Natural killer cell treated with Interleukin-12 subunit alpha and Interleukin-12 subunit beta and Interleukin-15 and Interleukin-18, amount 100 ng/mL, for 72 hours (primary cell): Measurements from ENCODE around the gene NOP10. TPM values are rescaled to one million over a fixed set of nuclear protein-coding genes. Genes with fewer than 3 reads are reported as not detected.
"Not testable (repeated sequence)": the region's sequence is repeated elsewhere in the genome, so short reads cannot be mapped to it uniquely, and the experiment has no call there.

Experiments
- ATAC-seq, 2 donors: fragments of 150-1000 bp; cut with Tn5 transposase in 1 of 2; sonication (Bioruptor Pico), chemical (Tn5 transposase) in 1 of 2; 2 replicates each; pipeline ENCODE4 v1.10.0; 2021
- DNase-seq: peaks from one replicate; pipeline ENCODE4 v3.0.0; 2022; ENCODE audit warnings: low spot score
- H3K27ac Mint-ChIP-seq, 2 donors: 1 replicate in 1 of 2; 2 replicates in 1 of 2; pipeline ENCODE4 v1.8.0; 2022; ENCODE audit warnings: mixed read lengths in 2 of 2, mild to moderate bottlenecking in 1 of 2, moderate library complexity in 1 of 2
- H3K27me3 Mint-ChIP-seq, 2 donors: 1 replicate in 1 of 2; 2 replicates in 1 of 2; pipeline ENCODE4 v1.8.0; 2022; ENCODE audit warnings: mixed read lengths in 2 of 2
- H3K36me3 Mint-ChIP-seq: one replicate; pipeline ENCODE4 v1.8.0; 2022; ENCODE audit warnings: mixed read lengths
- H3K4me1 Mint-ChIP-seq, 2 donors: 1 replicate in 1 of 2; 2 replicates in 1 of 2; pipeline ENCODE4 v1.8.0; 2022; ENCODE audit warnings: low read depth in 2 of 2, mixed read lengths in 2 of 2, mild to moderate bottlenecking in 1 of 2
- H3K4me3 Mint-ChIP-seq: one replicate; pipeline ENCODE4 v1.8.0; 2022; ENCODE audit warnings: mixed read lengths
- H3K9me3 Mint-ChIP-seq: 2 replicates; pipeline ENCODE4 v1.8.0; 2022; ENCODE audit warnings: mixed read lengths
- total RNA-seq, 2 donors: library from RNA; stranded (reverse); gene quantifications; one replicate each; pipeline ENCODE4 v1.2.3, GENCODE V29; 2022

Gene NOP10
- 100 to 1,000 TPM; 196 to 250 TPM for total RNA-seq

- no peaks in the 10 kb centered on the region for H3K9me3 Mint-ChIP-seq
- H3K27ac Mint-ChIP-seq: no peak within 1 kb of the TSS
- H3K4me3 Mint-ChIP-seq: no peak within 1 kb of the TSS
- ATAC-seq (peak; percentile 94 to 95), DNase-seq (peak; percentile 95)
- peaks cover 13% of the 10 kb centered on the region for H3K36me3 Mint-ChIP-seq
- peaks cover 19 to 20% of the 10 kb centered on the region in 2 donors for H3K4me1 Mint-ChIP-seq
- H3K27me3 Mint-ChIP-seq: no peaks in the 10 kb centered on the region
Observed at GRCh38 chr15:34342737-34343575, at the start of gene NOP10, which contains the start of gene NUTM1. Gene NOP10 (minus strand): TSS chr15:34343136. CDS start chr15:34343073, 63 bp downstream. Gene NUTM1 (plus strand): TSS chr15:34343315. CDS start chr15:34343697, 382 bp downstream.

GRCh38 chr15:34389594-34390086, 46.7 kb upstream of the NOP10 start:
- not testable (repeated sequence) for DNase-seq, H3K4me3 Mint-ChIP-seq, H3K27ac Mint-ChIP-seq, ATAC-seq, H3K4me1 Mint-ChIP-seq, H3K9me3 Mint-ChIP-seq, H3K36me3 Mint-ChIP-seq, H3K27me3 Mint-ChIP-seq

DNA sequence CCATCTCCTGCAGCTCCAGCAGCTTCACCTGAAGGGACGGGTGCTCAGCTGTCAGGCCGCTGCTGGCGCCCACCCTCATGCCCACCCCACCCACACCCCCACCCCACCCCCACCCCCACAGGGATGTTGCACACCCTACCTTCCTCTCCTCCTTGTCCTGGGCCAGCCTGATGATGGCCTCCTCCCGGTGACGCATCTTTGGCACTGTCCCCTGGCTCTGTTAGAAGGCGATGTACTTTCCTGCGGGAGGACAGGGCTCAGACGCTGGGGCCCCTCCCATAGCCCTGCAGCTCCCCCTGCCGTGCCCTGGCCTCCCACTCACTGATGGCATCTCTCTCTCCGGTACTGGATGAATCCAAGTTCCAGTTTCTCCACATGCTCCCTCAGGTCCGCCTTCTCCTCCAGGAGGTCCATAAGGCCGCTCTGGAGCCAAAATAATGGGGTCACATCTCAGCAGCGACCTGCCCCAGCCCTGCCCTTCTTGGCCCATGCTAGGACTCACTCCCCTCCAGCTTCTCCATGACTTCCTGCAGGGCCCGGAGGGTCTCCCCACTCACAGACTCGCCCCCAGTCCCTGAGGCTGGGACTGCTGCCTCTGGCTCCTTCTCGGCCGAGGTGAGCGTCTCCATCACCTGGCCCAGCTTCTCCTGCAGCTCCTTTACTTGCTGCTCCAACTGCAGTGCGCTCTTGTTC, 39.0 kb upstream of the NOP10 start:
- not testable (repeated sequence) for H3K36me3 Mint-ChIP-seq, DNase-seq, H3K9me3 Mint-ChIP-seq, H3K4me3 Mint-ChIP-seq, H3K4me1 Mint-ChIP-seq, H3K27ac Mint-ChIP-seq, H3K27me3 Mint-ChIP-seq, ATAC-seq

GRCh38 chr15:34380491-34380890, 37.6 kb upstream of the NOP10 start:
- not testable (repeated sequence) for DNase-seq, H3K4me3 Mint-ChIP-seq, ATAC-seq, H3K27ac Mint-ChIP-seq, H3K4me1 Mint-ChIP-seq, H3K27me3 Mint-ChIP-seq, H3K9me3 Mint-ChIP-seq, H3K36me3 Mint-ChIP-seq

- H3K9me3 Mint-ChIP-seq: no peaks in the 10 kb centered on the region
- no peaks in the 10 kb centered on the region for H3K4me1 Mint-ChIP-seq
- no peak overlapping the region for H3K27ac Mint-ChIP-seq
- ATAC-seq (no peak), DNase-seq (no peak)
- H3K27me3 Mint-ChIP-seq: no peaks in the 10 kb centered on the region
- H3K36me3 Mint-ChIP-seq: no peaks in the 10 kb centered on the region
- no peak overlapping the region for H3K4me3 Mint-ChIP-seq
Observed at GRCh38 chr15:34376856-34377255, 33.9 kb upstream of the NOP10 start.

DNA sequence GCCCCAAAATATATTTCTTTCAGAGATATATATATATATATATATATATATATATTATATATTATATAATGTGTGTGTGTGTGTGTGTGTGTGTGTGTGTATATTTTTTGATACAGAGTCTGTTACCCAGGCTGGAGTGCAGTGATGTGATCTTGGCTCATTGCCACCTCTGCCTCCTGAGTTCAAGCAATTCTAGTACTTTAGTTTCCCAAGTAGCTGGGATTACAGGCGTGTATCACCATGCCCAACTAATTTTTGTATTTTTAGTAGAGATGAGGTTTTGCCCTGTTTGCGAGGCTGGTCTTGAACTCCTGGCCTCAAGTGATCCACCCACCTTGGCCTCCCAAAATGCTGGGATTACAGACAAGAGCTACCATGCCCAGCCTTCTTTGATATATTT, 32.6 kb upstream of the NOP10 start:
- H3K36me3 Mint-ChIP-seq, H3K4me3 Mint-ChIP-seq, H3K27ac Mint-ChIP-seq, H3K27me3 Mint-ChIP-seq, H3K9me3 Mint-ChIP-seq, DNase-seq, H3K4me1 Mint-ChIP-seq, ATAC-seq: not testable (repeated sequence)

- Mint-ChIP-seq H3K27me3 (no peaks in the 10 kb centered on the region), H3K36me3 (no peaks in the 10 kb centered on the region), H3K9me3 (no peaks in the 10 kb centered on the region), H3K4me1 (peaks cover 0 to 2% of the 10 kb centered on the region in 2 donors), H3K27ac (no peak overlapping the region), H3K4me3 (no peak overlapping the region)
- ATAC-seq (no peak), DNase-seq (no peak)
Observed at GRCh38 chr15:34374816-34375215, 31.9 kb upstream of the NOP10 start.

- no peaks in the 10 kb centered on the region for H3K36me3 Mint-ChIP-seq
- DNase-seq: no peak
- no peak for ATAC-seq
- no peak overlapping the region for H3K27ac Mint-ChIP-seq
- no peak overlapping the region for H3K4me3 Mint-ChIP-seq
- no peaks in the 10 kb centered on the region for H3K27me3 Mint-ChIP-seq
- peaks cover 0 to 2% of the 10 kb centered on the region in 2 donors for H3K4me1 Mint-ChIP-seq
- no peaks in the 10 kb centered on the region for H3K9me3 Mint-ChIP-seq
Observed at GRCh38 chr15:34373951-34374350, 31.0 kb upstream of the NOP10 start.

GRCh38 chr15:34370643-34371042, 27.7 kb upstream of the NOP10 start:
- Mint-ChIP-seq H3K36me3 (no peaks in the 10 kb centered on the region), H3K4me3 (no peak overlapping the region), H3K27me3 (no peaks in the 10 kb centered on the region), H3K27ac (peak overlapping the region in 1 of 2 donors; percentile 57), H3K9me3 (no peaks in the 10 kb centered on the region), H3K4me1 (peaks cover 19 to 22% of the 10 kb centered on the region in 2 donors)
- DNase-seq: no peak
- ATAC-seq: no peak

DNA sequence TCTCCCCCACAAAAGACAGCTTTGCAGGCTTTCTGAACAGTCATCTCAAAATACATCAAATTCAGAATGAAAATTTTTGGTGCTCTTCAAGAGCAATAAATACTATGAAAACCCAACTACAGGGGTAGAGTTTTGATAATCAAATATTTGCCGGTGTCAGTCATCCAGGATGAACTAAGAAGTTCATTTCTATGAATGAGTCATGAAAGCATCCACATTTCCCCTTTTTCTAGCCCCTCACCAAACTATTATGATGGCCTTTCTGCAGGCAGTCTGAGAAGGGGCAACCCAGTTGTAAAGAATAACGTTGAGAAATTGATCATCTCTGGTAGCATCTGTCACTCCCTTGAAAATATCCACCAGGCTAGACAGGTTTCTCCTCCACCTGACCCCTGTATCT, 27.2 kb upstream of the NOP10 start:
- Mint-ChIP-seq H3K4me1 (peaks cover 24% of the 10 kb centered on the region in 2 donors), H3K4me3 (peak overlapping the region; percentile 26), H3K27ac (peak overlapping the region in 1 of 2 donors; percentile 57), H3K36me3 (no peaks in the 10 kb centered on the region), H3K27me3 (no peaks in the 10 kb centered on the region), H3K9me3 (no peaks in the 10 kb centered on the region)
- DNase-seq (no peak), ATAC-seq (no peak)

GRCh38 chr15:34367101-34368081, 24.5 kb upstream of the NOP10 start, which contains the start of gene LPCAT4:
Gene LPCAT4 (minus strand): TSS chr15:34367196. CDS start chr15:34367100, 96 bp downstream.
- H3K4me1 Mint-ChIP-seq: peaks cover 24 to 25% of the 10 kb centered on the region in 2 donors
- no peaks in the 10 kb centered on the region for H3K27me3 Mint-ChIP-seq
- ATAC-seq (peak; percentile 95 to 96), DNase-seq (peak; percentile 93)
- H3K36me3 Mint-ChIP-seq: no peaks in the 10 kb centered on the region
- peak within 1 kb of the TSS; percentile 90 to 92 for H3K27ac Mint-ChIP-seq
- H3K4me3 Mint-ChIP-seq: peak within 1 kb of the TSS; percentile 99
- no peaks in the 10 kb centered on the region for H3K9me3 Mint-ChIP-seq

DNA sequence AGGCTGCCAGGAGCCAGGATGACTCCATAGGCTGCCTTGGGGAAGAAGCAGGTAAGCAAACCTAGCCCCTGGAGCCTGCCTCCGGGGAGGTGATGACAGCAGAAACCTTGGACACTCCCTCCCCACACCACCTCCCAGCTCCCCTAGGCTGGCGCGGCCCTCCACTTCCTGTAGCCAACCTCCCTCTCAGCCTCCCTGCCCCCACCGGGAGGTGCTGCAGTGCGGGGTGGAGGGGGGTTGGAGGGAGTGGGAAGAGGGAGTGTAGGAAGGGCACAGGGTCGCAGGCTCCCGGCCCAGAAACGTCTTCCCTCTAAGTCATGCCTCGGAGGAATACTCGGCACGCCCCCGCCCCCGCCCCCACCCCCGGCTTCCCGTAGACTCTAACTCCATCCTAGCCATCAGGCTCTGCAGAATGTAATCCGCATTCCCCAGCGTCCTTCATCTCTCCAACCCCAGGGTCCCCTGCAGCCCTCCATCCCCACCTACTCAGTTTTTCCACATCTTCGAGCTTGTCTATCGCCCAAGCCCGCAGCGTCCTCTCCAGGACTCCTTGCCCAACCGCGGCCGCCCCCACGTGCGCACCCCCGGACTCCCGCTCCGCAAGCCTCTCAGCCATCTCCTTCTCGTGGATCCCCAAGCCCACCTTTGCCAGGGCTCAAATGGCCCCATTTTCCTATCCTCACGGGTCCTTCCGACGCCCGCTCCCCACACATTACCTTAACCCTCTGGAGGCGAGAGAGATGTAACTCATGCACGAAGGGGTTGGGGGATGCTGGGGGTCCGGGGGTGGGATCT, 23.5 kb upstream of the NOP10 start:
- H3K9me3 Mint-ChIP-seq: no peaks in the 10 kb centered on the region
- peaks cover 24 to 27% of the 10 kb centered on the region in 2 donors for H3K4me1 Mint-ChIP-seq
- peak overlapping the region; percentile 99 for H3K4me3 Mint-ChIP-seq
- ATAC-seq (peak; percentile 0 to 42), DNase-seq (peak; percentile 80)
- no peaks in the 10 kb centered on the region for H3K36me3 Mint-ChIP-seq
- H3K27me3 Mint-ChIP-seq: no peaks in the 10 kb centered on the region
- peak overlapping the region; percentile 70 to 90 for H3K27ac Mint-ChIP-seq
